IMR-90 (cell line): ENCODE data around the gene SLC25A38.
"Not testable (repeated sequence)": the region's sequence is repeated elsewhere in the genome, so short reads cannot be mapped to it uniquely, and the experiment has no call there.

Experiments
- CEBPB ChIP-seq: IDR thresholded peaks from 2 replicates; pipeline ENCODE4 v1.6.1; 2012; ENCODE audit warnings: low read depth, low read length, improper control_type of control experiment
- CTCF ChIP-seq: conservative IDR thresholded peaks from 2 replicates; pipeline ENCODE4 v1.5.1; 2012; ENCODE audit warnings: mild to moderate bottlenecking, low read depth, low read length, improper control_type of control experiment
- MXI1 ChIP-seq: IDR thresholded peaks from 2 replicates; pipeline ENCODE4 v1.6.1; 2012; ENCODE audit warnings: low read depth, mild to moderate bottlenecking, low read length, moderate library complexity, borderline replicate concordance
- POLR2A ChIP-seq: IDR thresholded peaks from 2 replicates; pipeline ENCODE4 v1.6.1; 2012; ENCODE audit warnings: mild to moderate bottlenecking, low read depth, low read length
- RCOR1 ChIP-seq: IDR thresholded peaks from 2 replicates; pipeline ENCODE4 v1.6.1; 2012; ENCODE audit warnings: mild to moderate bottlenecking, low read length, improper control_type of control experiment; ENCODE audit not compliant: insufficient replicate concordance
- RFX5 ChIP-seq: IDR thresholded peaks from 2 replicates; pipeline ENCODE4 v1.8.0; 2012; ENCODE audit warnings: low read depth, mild to moderate bottlenecking, low read length, moderate library complexity
- USF2 ChIP-seq: fragments of 150-350 bp; IDR thresholded peaks from 2 replicates; pipeline ENCODE4 v1.6.1; 2017; ENCODE audit warnings: mild to moderate bottlenecking, antibody characterized with exemption, low read length, low read depth

- TF ChIP-seq POLR2A, CTCF, CEBPB, RFX5, RCOR1, USF2, MXI1: not testable (repeated sequence)
These were observed 32.1 kb downstream of the SLC25A38 start for GRCh38 chr3:39415302-39415701.
